ENCODE measurements around the gene ZFAND2A.
"Not testable (repeated sequence)": the region's sequence is repeated elsewhere in the genome, so short reads cannot be mapped to it uniquely, and the experiment has no call there.

- TF ChIP-seq ZFX (IDR thresholded peaks at IDR 0.05); FOSL1 (IDR thresholded peaks at IDR 0.05; ENCODE audit: low read depth); YY1 (IDR thresholded peaks at IDR 0.05; ENCODE audit: extremely low read depth, insufficient replicate concordance, low read depth, low read length); POLR2AphosphoS5 (IDR thresholded peaks at IDR 0.05; ENCODE audit: low read depth, low read length); CTCF (IDR thresholded peaks at IDR 0.05 in 2 of 3, conservative IDR thresholded peaks at IDR 0.05 in 1 of 3; ENCODE audit: borderline replicate concordance in 1 of 3, insufficient read depth in 1 of 3, low read depth in 2 of 3, low read length in 2 of 3): not testable (repeated sequence)
- TF ChIP-seq, protein P1, sequence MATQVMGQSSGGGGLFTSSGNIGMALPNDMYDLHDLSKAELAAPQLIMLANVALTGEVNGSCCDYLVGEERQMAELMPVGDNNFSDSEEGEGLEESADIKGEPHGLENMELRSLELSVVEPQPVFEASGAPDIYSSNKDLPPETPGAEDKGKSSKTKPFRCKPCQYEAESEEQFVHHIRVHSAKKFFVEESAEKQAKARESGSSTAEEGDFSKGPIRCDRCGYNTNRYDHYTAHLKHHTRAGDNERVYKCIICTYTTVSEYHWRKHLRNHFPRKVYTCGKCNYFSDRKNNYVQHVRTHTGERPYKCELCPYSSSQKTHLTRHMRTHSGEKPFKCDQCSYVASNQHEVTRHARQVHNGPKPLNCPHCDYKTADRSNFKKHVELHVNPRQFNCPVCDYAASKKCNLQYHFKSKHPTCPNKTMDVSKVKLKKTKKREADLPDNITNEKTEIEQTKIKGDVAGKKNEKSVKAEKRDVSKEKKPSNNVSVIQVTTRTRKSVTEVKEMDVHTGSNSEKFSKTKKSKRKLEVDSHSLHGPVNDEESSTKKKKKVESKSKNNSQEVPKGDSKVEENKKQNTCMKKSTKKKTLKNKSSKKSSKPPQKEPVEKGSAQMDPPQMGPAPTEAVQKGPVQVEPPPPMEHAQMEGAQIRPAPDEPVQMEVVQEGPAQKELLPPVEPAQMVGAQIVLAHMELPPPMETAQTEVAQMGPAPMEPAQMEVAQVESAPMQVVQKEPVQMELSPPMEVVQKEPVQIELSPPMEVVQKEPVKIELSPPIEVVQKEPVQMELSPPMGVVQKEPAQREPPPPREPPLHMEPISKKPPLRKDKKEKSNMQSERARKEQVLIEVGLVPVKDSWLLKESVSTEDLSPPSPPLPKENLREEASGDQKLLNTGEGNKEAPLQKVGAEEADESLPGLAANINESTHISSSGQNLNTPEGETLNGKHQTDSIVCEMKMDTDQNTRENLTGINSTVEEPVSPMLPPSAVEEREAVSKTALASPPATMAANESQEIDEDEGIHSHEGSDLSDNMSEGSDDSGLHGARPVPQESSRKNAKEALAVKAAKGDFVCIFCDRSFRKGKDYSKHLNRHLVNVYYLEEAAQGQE (IDR thresholded peaks at IDR 0.05; ENCODE audit: low read depth), result not testable (repeated sequence)
These were observed 765 bp downstream of the ZFAND2A start for GRCh38 chr7:1159231-1159630.

Measured in HCT116 (cell line).